ENCODE measurements around the gene BAIAP2.

DNA sequence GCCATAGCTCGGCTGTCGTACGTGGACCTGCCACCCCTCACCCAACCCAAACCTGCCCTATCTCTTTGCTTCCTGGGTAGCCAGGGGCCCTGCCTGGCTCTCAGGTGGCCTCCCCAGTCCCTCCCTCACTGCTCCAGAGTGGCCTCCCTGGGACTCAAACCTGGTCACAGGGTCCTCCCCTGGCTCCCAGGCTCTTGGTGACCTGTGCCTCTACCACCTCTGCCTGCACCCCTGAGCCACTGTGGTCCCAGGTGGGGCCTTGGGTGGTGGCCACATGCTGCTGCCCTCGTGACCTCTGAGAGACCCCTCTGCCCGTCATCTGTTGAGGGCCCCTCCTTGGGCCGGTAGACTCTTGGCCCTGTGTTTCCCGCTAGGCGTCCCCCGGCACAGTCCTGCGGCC, 65.7 kb downstream of the BAIAP2 start:
- no peak for TF ChIP-seq EZH2 (IDR thresholded peaks at IDR 0.05)
- TF ChIP-seq POLR2AphosphoS5 (IDR thresholded peaks at IDR 0.05; ENCODE audit: borderline replicate concordance, low read depth, low read length) = no peak
